ENCODE results near the gene SUSD4. TPM values are rescaled to one million over a fixed set of nuclear protein-coding genes. Genes with fewer than 3 reads are reported as not detected.

SUSD4 gene
- total and polyA plus RNA-seq, 9 of the 15 experiments (the other 6 are each of a cell fraction or from before 2014, with no cell fraction given) = 0.06 to 1.7 (median 0.09) TPM; not detected in 4

- POLR2A ChIA-PET = no interaction called here
- H3K36me3 ChIP-seq (ENCODE audit: control insufficient read depth, insufficient read depth, low read length) = no peaks in the 10 kb centered on the region
- H3K27ac ChIP-seq (ENCODE audit: extremely low read depth, low read depth, low read length) = no peak overlapping the region
- no TSS peak for BruUV-seq (replicated peaks)
- no peak for DNase-seq (ENCODE audit: extremely low read depth in 1 of 4, low spot score in 3 of 4)
- H3K9me3 ChIP-seq (replicated peaks; ENCODE audit: control insufficient read depth, insufficient read depth, low read depth, low read length) = no peaks in the 10 kb centered on the region
- no peak for FAIRE-seq
- in situ Hi-C loops (cut with MboI) (no loop called here), intact Hi-C loops (cut with micrococcal nuclease) (no loop called here)
- no peaks in the 10 kb centered on the region for H3K9me1 ChIP-seq (ENCODE audit: control insufficient read depth, insufficient read depth, low read length)
- no peak overlapping the region for H3K4me2 ChIP-seq (ENCODE audit: insufficient read depth, low read length)
- H3K4me3 ChIP-seq = no peak overlapping the region
- CTCF ChIA-PET (ENCODE audit: low intra/inter-chr PET ratio) = interaction anchor here (0.5 kb wide), 1 partner anchor 10 kb away, joined by 4 read pairs; no protein-coding TSS in a partner anchor
- WGBS (ENCODE audit: insufficient coverage, low coverage, missing lambda C conversion rate) = 46% methylated on average over 3 of the region's 3 CpGs
- H2AFZ ChIP-seq (ENCODE audit: low read depth, low read length) = peak overlapping the region; percentile 22; the same call in 1 of the 2 replicates
- no peak for ATAC-seq
- peaks cover 6 to 20% of the 10 kb centered on the region in 2 experiments; a peak in 4 of 5 replicates for H3K4me1 ChIP-seq (replicated peaks in 1 of 2; ENCODE audit: control insufficient read depth in 2 of 2, insufficient read depth in 2 of 2, low read length in 2 of 2)
- no peaks in the 10 kb centered on the region for H3K79me2 ChIP-seq (ENCODE audit: control insufficient read depth, insufficient read depth, low read length)
- no peaks in the 10 kb centered on the region; a peak in 1 of 5 replicates for H3K27me3 ChIP-seq (ENCODE audit: control insufficient read depth in 2 of 2, insufficient read depth in 2 of 2, low read length in 2 of 2)
- H3K9ac ChIP-seq (ENCODE audit: insufficient read depth in 1 of 2, low read depth in 2 of 2, low read length in 2 of 2) = no peak overlapping the region
- no peaks in the 10 kb centered on the region for H4K20me1 ChIP-seq (replicated peaks; ENCODE audit: control insufficient read depth, insufficient read depth, low read length)
- TF ChIP-seq TAF15 (IDR thresholded peaks at IDR 0.05; ENCODE audit: low read depth, low read length) (no peak), RBM34 (IDR thresholded peaks at IDR 0.05; ENCODE audit: borderline replicate concordance, insufficient read depth, low read length) (no peak), SMC3 (conservative IDR thresholded peaks at IDR 0.05; ENCODE audit: insufficient read depth, low read depth, low read length) (no peak), VEZF1 (CRISPR knock-in tag; IDR thresholded peaks at IDR 0.05) (no peak), ZNF431 (CRISPR knock-in tag; IDR thresholded peaks at IDR 0.05) (no peak), ZBED1 (IDR thresholded peaks at IDR 0.05) (no peak), ZKSCAN3 (CRISPR knock-in tag; IDR thresholded peaks at IDR 0.05) (no peak), NFIC (IDR thresholded peaks at IDR 0.05) (no peak)
- TF ChIP-seq, protein P1, sequence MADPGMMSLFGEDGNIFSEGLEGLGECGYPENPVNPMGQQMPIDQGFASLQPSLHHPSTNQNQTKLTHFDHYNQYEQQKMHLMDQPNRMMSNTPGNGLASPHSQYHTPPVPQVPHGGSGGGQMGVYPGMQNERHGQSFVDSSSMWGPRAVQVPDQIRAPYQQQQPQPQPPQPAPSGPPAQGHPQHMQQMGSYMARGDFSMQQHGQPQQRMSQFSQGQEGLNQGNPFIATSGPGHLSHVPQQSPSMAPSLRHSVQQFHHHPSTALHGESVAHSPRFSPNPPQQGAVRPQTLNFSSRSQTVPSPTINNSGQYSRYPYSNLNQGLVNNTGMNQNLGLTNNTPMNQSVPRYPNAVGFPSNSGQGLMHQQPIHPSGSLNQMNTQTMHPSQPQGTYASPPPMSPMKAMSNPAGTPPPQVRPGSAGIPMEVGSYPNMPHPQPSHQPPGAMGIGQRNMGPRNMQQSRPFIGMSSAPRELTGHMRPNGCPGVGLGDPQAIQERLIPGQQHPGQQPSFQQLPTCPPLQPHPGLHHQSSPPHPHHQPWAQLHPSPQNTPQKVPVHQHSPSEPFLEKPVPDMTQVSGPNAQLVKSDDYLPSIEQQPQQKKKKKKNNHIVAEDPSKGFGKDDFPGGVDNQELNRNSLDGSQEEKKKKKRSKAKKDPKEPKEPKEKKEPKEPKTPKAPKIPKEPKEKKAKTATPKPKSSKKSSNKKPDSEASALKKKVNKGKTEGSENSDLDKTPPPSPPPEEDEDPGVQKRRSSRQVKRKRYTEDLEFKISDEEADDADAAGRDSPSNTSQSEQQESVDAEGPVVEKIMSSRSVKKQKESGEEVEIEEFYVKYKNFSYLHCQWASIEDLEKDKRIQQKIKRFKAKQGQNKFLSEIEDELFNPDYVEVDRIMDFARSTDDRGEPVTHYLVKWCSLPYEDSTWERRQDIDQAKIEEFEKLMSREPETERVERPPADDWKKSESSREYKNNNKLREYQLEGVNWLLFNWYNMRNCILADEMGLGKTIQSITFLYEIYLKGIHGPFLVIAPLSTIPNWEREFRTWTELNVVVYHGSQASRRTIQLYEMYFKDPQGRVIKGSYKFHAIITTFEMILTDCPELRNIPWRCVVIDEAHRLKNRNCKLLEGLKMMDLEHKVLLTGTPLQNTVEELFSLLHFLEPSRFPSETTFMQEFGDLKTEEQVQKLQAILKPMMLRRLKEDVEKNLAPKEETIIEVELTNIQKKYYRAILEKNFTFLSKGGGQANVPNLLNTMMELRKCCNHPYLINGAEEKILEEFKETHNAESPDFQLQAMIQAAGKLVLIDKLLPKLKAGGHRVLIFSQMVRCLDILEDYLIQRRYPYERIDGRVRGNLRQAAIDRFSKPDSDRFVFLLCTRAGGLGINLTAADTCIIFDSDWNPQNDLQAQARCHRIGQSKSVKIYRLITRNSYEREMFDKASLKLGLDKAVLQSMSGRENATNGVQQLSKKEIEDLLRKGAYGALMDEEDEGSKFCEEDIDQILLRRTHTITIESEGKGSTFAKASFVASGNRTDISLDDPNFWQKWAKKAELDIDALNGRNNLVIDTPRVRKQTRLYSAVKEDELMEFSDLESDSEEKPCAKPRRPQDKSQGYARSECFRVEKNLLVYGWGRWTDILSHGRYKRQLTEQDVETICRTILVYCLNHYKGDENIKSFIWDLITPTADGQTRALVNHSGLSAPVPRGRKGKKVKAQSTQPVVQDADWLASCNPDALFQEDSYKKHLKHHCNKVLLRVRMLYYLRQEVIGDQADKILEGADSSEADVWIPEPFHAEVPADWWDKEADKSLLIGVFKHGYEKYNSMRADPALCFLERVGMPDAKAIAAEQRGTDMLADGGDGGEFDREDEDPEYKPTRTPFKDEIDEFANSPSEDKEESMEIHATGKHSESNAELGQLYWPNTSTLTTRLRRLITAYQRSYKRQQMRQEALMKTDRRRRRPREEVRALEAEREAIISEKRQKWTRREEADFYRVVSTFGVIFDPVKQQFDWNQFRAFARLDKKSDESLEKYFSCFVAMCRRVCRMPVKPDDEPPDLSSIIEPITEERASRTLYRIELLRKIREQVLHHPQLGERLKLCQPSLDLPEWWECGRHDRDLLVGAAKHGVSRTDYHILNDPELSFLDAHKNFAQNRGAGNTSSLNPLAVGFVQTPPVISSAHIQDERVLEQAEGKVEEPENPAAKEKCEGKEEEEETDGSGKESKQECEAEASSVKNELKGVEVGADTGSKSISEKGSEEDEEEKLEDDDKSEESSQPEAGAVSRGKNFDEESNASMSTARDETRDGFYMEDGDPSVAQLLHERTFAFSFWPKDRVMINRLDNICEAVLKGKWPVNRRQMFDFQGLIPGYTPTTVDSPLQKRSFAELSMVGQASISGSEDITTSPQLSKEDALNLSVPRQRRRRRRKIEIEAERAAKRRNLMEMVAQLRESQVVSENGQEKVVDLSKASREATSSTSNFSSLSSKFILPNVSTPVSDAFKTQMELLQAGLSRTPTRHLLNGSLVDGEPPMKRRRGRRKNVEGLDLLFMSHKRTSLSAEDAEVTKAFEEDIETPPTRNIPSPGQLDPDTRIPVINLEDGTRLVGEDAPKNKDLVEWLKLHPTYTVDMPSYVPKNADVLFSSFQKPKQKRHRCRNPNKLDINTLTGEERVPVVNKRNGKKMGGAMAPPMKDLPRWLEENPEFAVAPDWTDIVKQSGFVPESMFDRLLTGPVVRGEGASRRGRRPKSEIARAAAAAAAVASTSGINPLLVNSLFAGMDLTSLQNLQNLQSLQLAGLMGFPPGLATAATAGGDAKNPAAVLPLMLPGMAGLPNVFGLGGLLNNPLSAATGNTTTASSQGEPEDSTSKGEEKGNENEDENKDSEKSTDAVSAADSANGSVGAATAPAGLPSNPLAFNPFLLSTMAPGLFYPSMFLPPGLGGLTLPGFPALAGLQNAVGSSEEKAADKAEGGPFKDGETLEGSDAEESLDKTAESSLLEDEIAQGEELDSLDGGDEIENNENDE (IDR thresholded peaks at IDR 0.05; ENCODE audit: low read depth, low read length) = no peak
Observed at GRCh38 chr1:223227031-223227430, 136.9 kb downstream of the SUSD4 start.

All from K562 (cell line).